ENCODE data around the gene CTNND2.

CTNND2 gene

DNA sequence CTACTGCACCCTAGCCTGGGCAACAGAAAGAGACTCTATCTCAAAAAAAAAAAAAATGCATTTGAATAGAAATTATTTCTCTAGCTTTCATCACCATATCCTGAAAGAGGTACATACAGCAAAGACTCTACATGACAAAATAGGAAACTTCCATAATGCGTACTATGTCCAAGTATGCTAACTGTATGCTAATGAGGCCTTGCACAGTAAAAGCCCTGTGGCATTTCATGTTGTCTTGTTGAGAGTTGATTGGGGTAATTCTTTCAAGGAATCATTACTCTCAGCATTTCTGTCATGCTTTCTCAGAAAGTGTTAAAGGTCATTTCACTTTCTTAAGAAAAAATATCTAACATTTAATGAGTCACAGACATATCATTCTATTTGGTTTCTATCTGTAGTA is 393.4 kb downstream of the CTNND2 start:
- no peak for DNase-seq

DNA sequence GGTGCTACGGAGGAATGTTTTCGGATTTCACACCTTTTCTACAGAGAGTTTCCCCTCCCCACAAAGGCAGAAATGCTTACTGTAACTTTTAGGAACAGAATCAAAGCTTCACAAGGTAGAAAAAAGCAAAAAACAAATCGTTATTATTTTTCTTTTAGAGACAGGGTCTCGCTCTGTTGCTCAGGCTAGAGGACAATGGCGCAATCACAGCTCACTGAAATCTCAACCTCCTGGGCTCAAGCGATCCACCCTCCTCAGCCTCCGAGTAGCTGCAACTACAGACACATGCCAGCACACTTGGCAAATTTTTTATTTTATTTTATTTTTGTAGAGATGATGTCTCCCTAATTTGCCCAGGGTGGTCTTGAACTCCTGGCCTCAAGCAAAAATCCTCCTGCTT is 394.5 kb downstream of the CTNND2 start:
- DNase-seq = no peak

DNA sequence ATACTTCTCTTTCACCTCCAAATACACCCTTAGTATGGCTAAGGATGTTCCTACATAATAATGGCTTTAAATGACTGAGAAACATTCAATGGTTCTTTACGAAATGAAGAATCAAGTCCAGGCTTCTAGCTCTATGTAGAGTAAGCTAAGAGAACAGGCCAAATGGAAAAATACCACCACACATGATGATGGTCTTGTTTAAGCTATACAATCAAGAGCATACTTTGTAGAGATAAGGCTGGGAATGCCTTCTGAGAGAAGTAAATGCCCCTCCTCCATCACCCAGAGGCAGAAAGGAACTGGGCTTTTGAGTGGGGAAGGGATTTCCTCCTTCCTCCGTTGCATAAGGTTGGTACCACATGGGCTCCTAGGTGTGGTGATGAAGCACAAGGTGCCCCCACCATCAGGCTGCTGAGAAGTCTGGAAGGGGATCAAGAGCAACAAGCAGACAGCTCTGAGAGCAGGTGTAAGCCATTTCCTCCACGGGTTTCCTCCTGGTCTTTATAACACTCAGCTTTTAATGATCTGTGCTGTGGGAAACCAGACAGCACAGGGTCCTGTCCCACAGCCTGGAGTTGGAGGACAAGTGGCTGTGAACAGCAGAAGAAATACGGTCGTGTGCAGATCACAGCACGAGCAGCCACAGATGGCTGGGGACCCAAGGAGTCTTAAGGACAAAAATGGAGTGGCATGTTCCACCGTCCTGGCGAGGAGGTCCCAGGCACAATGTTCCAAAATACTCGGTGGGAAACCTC is 396.9 kb downstream of the CTNND2 start:
- DNase-seq = no peak

DNA sequence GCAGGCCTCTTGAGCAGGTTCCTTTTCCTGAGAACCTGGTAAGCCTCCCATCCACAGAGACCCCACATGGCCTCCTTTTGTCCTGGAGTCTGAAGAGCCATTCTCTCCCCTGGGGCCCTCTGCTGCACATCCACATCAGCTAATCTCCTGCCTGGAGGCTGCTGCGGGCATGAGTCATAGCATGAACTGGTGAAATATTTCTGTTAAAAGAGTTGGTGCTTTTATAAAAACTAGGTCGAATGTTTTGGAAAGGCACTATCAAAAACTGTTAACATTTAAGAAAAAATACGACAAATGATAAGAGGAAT is 399.4 kb downstream of the CTNND2 start:
- no peak for DNase-seq

DNA sequence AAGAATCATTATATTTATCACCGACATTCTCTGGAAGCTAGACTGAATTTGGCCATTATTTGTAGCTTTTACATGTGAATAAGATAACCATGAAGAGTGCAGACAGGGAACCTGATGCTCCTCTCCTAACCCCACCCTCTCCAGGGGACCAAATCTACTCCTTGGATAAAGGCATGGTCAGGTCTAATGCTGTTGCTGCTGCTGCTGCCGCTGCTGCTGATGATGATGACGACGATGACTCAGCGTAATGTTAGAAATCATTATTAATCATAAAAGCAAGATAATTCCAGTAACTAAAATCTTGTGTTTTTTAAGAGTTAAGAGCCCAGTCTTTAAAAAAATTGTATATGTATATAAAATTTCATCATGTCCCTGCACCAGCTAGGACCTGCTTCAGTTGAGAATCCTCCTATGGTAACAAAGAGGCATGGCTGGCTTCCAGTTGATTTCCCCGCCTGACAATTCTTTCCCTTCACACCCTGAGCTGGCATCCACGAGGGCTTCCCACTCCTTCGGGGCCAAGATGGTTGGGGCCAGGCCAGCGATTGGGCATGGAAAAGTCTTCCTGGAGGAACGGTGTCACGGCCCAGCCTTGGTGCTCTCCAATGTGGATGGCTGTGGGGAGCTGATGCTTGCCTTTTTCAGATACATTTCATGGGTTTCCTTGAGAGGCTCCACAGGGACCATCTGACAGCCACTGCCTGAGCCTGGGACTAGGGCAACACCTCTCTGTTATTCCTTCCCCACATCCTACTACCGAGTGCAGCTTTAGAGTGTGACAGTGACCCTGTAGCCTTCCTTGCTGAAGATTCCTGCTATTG is 400.0 kb downstream of the CTNND2 start:
- DNase-seq = no peak

DNA sequence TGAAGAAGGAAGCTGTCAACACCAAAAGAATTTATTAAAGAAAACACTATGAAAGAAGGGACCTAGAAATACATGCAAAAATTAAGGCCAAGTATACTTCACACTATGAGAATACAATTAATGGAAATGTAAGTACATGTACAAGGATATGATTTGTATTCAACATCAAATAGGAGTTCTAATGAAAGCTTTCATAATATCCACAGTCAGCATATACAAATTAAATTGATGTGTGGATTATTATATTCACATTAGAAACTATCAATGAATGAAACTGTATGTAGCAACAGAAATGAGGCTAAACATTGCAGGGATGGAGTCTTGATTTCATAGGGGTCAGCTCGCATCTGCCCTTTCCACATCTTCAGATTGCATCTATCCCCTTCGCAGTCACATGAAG is 401.5 kb downstream of the CTNND2 start:
- no peak for DNase-seq

DNA sequence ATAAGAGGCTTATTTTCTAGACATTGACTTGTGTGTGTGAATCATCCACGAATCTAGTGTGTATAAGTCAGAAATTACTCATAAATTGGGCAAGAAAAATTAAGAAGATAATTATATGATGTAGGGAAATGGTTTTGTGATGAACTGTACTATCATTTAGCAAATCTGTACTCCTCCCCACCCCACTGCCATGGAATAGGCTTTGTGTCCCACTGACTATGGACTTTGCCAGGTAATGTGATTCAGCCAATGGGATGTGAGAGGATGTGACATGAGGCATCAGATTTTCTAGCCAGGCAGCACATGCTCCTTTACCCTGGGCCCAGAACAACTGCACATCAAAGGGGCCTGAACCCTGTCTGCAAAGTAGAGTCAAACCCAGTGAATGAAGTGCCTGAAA is 406.6 kb downstream of the CTNND2 start:
- no peak for DNase-seq

DNA sequence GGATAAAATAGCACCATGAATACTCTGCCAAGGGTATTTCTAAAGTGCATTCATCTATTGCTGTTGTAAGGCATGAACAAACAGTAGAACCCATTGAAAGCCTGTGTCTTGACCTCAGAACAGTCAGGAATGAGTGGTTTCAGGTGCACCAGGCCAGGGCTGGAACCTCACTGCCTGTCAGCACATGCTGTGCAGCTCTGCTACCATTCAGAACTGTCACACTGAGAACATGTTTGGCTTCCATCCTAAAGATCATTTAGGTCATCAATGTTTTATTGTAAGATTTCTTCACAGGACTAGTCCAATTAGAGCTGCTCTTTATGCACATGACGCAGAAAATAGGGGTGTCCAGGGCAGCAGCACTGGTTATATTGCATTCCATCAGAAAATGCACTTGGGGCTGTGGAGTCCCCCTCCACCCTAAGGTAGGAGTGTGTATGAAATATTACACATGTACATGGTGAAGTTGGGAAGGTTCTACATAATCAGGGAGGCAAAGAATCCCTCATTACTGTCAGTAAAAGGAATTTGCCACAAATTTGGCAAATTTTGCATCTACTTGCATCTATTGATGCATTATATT is 408.0 kb downstream of the CTNND2 start:
- no peak for DNase-seq

DNA sequence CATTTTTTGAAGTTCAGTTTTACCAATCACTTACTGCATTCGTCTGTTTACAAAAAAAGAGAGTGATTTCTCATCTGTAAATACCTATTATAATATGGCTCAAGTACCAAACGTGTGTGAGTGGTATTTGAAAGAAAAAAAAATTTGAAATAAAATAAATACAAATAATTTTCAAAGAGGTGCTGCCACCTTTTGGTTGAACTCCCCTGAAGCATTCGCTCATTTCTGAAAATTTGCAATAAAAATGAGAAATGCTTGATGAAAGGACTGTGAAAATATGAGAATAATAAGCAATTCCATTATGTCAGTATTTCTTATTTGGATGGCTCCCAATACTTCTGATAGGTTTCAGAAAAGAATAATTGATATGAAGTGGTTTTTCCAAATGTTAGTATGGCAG is 409.9 kb downstream of the CTNND2 start:
- no peak for DNase-seq

DNA sequence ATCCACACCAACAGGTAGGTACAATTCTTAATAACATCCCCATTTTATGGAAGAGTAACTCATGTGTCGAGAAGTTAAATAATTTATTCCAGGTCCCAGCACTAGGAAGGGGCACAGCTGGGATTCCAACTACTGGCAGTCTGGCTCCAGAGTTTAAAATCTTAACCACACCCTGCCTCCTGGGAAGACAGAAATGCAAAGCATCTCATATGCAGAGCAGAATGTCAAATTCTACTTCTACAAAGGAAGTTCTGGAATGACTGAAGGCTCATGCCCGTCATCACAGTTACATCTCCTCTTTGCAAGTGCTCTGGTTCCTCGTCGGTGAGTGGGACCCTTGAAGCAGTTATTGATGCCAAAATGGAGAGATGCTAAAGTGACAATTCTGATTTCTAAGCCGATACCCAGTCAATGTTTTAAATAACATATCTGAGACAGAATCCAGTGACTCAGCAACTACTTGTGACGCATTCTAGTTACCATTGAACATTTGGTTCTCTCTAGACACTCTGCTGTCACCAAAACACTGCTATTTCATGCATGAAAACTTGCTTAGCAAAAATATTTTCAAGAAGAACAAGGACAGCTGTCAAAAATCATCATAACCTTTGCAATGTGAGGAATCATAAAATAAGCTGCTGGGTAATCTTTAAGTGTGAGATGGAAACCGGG is 412.7 kb downstream of the CTNND2 start:
- no peak for DNase-seq

DNA sequence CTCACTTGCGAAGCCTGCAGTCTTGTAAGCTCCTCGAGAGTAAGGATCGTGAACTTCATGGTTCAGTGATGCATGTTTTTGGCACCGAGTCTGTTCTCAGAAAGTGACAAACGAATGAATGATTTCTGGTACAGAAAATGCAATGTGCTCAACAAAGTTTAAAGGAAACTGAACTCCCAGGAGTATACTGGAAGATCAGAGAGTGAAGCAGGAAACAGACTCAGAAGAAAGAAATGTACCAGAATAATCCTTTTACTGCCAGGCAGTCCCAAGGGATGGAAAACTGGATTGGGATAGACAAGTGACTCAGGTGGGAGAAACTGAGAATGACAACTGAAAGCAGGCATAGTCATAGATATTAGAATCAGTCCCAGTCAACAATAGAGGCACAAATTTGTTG is 420.6 kb downstream of the CTNND2 start:
- no peak for DNase-seq

DNA sequence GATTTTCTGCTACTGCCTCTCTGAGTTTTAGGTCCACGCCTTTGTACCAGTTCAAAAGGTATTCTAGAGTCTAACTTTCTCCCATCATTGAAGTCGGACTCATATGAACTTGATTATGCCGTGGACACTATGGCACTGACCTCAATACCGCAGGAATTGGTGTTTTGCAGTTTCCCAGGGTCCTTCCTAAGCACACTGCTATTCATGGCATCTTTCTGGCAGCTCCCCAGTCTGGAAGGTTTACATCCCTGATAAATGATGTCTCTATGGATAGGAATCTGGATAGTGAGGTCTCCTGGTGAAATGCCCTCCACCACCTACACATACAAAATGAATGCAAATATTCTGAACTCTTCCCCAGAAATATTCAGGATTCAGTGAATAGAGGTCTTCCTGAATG is 422.2 kb downstream of the CTNND2 start:
- no peak for DNase-seq

DNA sequence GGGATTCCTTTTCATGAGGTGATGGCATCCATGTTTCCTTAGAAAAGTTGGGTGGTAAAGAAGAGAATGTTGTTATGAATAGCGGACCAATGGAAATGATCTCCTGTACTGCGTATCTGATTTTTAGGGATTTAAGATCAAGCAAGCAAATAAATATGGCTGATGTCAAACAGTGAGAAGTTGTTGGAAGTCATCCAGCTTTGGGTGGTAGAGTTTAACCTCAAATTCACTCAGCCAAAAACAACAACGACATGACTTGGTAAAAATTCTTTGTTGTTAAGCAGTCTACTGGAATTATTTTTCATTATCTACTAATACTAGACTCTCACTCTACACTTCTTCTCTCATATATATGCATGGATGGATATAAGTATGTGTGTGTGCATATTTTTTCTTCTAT is 426.5 kb downstream of the CTNND2 start:
- no peak for DNase-seq

DNA sequence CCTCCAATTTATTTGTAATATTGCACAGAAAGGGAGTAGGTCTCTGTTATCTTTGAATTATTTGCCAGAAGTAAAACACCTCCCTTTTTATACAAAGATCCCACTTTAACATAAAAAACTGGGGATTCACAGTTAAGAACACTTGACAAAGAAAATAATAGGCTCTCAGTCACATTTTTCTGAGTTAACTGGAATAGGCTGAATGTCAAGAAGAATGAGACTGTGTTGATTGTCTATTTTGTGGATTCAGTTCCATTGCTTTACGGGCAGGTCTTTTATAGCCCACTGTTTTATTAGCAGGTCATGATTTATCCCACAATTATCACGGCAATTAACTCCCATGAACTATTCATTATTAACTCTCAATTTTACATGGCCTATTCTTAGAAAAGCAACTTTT is 427.4 kb downstream of the CTNND2 start:
- DNase-seq = no peak

DNA sequence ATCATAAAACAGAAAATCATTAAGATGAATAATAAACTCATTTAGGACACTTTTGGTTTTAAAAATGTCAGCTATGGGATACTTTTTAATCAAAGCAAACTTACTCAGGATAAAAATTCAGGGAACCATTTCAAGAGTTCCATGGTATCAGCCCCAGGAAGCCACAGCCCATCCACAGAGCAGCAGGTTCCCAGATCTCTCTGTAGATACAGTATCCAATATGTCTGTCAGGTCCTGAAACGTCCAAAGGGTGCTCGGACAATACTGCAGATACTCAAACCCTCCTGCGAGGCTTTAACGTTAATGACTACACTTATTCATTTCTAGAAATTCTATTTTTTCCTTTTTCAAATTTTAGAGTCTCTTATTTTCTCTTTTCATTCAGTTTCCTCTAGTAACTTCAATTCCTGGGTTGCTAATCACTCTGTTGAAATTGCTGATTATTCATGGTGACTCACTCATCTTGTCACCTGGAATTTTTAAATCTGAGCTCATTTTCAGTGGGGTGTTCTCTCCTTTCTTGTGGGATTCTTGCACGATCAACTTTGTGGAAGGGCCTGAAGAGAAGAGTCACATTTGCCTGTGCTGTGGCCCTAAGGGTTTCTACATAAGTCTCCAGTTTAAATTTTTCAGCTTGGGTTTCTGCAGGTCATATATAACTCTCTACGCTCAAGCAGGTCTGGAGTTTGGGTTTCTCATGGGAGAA is 435.8 kb downstream of the CTNND2 start:
- DNase-seq = no peak

DNA sequence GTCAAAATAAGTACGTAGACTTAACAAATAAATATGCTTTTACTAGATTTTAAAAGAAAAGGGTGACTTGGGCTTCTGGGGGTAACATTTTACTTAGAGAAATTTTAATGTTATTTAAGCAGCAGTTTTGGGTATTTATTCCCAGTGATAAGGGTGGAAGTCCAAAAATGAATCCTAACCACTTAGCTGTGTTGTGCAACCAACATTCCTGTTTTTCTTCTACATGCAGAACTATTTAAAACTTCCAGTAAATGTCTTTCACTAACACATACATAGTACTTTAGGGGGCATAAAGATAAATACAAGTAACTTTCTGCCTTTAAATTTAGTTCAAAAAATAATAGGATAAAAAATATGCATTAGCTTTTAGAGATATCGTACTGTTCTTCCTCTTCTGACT is 436.7 kb downstream of the CTNND2 start:
- DNase-seq = no peak

DNA sequence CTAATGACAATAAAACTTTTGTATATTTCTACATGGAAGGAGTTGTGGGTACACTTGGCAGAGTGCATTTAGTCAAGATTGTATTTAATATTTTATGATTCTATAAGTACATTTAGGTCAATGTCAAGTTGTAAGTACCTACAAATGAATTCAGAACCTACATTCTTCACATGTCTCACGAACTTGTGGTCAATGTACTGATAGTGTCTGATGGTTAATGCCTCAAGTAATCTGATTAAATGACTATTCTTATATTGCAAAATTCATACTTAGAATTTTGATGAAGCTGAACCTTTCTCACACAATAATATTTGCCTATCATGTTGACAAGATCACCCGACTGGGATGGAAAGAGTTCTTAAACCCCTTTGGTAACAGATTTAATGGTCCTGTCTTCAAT is 444.5 kb downstream of the CTNND2 start:
- no peak for DNase-seq

DNA sequence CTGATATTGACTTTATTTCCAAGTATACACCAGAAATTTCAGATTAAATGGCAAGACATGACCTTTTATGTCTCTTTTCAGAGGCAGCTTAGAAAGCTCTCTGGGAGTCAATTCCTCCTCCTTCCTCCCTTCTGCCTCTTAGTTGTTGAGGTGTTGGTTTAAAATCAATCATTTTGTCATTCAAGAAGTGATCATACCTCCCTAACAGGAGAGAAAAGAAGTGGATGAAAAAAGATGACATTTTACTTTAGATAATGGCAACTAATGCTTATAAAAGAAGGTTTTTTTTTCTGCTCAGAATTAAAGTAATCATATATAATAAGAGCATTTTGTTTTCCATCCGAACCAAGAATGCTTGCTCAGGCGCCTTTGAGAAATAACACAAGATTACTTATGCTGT is 448.7 kb downstream of the CTNND2 start:
- no peak for DNase-seq

DNA sequence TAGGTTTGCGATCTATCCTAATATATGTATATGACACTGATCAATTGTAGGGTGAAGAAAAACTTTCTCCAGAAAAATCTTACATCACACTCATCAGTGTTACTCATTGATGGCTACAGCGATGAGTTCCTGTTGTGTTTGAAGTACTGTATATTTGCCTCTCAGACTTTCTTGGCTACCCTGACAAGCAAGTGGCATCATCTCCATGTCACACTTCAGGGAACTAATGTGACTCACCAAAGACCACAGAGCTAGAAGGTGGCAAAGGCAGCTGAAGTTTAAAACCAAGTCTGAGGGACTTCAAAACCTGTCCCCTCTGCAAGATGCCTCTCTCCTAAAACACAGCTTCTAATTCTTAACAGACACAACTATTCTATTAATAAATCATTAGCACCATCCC is 451.4 kb downstream of the CTNND2 start:
- no peak for DNase-seq

DNA sequence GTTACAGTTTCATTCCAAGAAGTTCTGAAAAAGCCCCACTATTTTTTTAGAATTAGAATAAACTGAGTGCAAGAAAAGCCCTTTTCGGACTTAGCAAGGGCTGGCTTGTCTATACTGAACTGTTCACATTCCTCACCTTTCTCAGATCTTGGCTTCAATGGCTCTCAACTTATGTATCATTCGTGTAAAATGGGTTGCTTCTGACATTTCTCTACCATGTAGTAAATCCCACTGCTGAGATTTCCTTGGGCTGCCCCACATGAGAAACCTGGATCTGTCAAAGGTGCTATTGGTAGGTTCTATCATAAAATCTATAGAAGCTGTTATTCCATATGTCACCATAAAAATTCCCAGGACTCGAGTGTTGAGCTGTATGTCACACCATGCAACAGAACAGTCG is 454.3 kb downstream of the CTNND2 start:
- no peak for DNase-seq

DNA sequence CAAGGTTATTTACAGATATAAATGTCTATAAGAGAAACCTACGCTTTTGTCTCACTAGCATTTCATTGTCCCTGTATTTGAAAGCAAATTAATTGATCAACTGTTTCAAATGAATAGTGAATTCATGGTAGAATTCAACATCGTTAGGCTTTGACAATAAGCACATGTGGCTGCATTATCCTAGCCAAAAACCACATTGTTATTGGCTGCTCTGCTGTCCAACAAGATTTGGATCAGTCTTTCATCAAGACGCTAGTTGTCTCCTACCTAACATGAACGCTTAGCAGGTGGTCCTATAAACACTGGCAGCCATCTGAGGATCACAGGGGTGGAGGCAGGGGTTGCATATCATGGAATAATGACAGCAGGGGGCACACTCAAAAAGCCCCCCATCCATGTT is 455.0 kb downstream of the CTNND2 start:
- no peak for DNase-seq

DNA sequence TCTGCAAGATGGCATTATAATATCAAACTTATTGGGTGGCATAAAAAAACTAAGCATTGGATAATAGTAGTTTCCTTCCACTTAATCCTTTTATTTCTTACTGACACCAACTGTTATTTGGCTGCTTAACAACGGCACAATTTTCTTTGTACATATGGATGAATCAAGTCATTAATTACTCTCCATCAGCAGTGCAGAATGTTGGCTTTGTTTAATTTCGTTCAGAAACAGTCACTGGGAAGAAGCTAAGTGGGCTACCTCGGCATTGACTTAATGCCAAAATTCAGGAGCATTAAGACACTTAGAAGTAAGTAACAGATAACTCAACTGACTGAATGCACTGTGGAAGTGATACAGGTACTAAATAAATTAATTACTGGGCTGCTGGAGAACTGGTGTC is 460.4 kb downstream of the CTNND2 start:
- no peak for DNase-seq

DNA sequence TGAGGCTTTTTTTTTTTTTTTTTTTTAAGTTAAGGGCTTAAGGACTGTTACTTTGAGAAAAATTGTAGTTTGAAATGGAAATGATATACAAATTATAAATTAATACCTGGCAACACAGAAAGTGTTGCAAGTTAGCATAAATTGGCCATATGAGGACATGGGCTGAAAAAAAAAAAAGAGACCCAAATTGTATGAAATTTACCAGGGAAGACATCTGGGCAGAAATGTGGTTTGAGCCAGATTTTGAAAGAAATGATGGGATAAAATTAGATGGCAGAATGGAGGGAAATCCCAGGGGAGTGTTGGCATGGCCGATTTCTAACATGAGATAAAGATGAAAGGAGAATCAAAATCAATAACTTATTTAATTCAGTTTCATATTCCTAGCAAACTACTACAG is 472.1 kb downstream of the CTNND2 start:
- DNase-seq = no peak
